ENCODE results near the gene PER2. TPM values are rescaled to one million over a fixed set of nuclear protein-coding genes. Genes with fewer than 3 reads are reported as not detected.

Gene PER2
- total RNA-seq, 2 donors from 2014 or later: 5.2 to 9.4 TPM

DNA sequence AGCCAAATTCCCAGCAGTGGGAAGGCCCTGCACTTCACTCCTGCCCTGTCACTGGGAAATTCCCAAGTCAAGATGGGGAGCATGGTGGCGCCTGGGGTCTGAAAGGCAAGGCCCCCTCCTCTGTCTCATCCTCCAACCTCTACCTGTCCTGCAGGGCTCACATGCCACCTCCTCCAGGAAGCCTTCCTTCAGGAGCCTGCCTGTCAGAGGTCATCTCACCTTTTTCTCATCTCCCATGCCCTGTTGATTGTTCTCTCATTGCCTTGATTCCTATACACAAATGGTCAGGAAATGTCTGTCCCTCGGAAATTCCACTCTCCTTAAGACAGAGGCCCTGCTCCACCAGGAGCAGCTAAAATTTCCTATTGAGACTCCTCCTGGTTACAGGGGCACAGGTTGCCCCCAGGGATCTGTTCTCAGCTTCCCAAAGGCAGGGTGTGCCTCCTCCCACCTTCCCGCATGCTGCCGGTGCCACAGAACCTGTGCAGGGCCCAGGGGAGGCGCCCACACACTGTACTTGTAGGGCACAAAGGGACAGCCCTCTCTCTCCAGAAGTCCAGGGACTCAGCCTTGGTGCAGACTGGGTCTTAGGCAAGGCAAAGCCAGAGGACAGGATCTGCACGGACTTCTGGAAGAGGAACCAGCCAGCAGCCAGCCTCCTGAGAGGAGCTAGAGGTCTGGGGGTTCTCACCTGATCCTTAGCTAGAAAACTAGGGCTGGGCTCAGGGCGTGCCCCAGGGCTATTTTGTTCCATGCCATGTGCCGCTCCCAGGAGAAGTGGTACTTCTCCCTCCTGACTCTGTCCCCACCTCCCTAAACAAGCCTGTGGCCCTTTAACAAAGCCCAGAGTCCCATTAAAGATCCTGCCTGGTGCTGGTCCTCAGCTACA is 61.5 kb downstream of the PER2 start:
- H3K27ac ChIP-seq: no peak overlapping the region
- no peaks in the 10 kb centered on the region for H3K9me3 ChIP-seq
- no peak for DNase-seq (ENCODE audit: low spot score)
- no peak overlapping the region for H3K4me3 ChIP-seq
- peaks cover 0 to 13% of the 10 kb centered on the region in 2 donors for H3K4me1 ChIP-seq
- TF ChIP-seq, protein P1, sequence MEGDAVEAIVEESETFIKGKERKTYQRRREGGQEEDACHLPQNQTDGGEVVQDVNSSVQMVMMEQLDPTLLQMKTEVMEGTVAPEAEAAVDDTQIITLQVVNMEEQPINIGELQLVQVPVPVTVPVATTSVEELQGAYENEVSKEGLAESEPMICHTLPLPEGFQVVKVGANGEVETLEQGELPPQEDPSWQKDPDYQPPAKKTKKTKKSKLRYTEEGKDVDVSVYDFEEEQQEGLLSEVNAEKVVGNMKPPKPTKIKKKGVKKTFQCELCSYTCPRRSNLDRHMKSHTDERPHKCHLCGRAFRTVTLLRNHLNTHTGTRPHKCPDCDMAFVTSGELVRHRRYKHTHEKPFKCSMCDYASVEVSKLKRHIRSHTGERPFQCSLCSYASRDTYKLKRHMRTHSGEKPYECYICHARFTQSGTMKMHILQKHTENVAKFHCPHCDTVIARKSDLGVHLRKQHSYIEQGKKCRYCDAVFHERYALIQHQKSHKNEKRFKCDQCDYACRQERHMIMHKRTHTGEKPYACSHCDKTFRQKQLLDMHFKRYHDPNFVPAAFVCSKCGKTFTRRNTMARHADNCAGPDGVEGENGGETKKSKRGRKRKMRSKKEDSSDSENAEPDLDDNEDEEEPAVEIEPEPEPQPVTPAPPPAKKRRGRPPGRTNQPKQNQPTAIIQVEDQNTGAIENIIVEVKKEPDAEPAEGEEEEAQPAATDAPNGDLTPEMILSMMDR (IDR thresholded peaks at IDR 0.05): no peak
- no peaks in the 10 kb centered on the region for H3K36me3 ChIP-seq
- H3K27me3 ChIP-seq: no peaks in the 10 kb centered on the region

DNA sequence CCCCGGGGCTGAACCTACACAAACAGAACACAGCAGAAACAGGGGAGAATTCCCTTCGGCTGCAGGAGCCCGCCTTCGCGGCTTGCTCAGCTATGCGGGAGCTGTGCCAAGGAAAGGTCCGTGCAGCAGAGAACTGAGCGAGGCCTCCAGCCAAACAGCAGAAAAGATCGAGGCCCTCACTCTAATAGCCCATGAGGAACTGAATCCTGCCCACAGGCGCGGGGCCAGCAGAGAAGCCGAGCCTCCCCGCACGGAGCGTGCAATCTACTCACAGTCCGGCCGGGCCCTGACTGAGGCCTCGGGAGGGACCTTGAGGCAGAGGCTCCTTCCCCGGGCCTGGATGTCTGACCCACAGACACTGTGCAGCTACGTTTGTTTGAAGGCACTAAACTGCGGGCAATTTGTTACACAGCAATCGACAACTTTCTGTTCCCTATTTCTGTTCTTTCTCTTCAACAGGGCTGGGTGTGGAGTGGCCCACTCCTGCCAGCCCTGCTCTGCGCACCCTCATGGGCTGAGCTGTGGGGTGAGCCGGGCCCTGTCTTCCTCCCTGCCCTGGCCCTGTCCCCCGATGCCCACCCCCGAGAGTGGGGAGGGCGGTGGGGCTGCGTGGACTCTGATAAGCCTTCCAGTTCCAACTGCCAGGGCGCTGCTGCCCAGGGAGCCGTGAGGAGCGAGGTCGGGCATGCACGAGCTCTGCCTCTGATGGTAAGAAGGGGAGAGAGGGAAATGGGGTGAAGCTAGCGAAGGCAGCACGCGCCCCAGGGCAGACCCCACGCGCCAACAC is 62.3 kb downstream of the PER2 start:
- no peak overlapping the region for H3K4me3 ChIP-seq
- DNase-seq (ENCODE audit: low spot score): no peak
- H3K27ac ChIP-seq: no peak overlapping the region
- peaks cover 0 to 10% of the 10 kb centered on the region in 2 donors for H3K4me1 ChIP-seq
- no peaks in the 10 kb centered on the region for H3K36me3 ChIP-seq
- TF ChIP-seq, protein P1 (IDR thresholded peaks at IDR 0.05): no peak
- H3K27me3 ChIP-seq: no peaks in the 10 kb centered on the region
- no peaks in the 10 kb centered on the region for H3K9me3 ChIP-seq

DNA sequence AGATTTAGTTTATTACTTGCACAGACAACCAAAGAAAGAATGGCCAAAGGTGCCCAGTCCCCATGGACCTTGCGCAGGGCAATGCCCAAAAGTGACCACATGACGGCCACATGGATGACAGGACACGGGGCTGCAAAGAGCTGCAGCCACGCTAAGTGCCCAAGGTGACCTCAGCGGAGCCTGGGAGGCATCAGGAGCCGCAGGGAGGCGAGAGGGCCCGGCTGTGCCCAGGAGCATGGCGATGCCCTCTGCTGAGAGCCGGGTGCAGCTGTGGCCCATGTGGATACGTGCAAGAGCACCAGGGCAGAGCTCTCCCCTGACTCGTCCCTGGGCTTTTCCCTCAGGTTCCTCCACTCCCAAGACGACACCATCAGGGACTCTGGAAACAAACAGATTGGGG is 63.3 kb downstream of the PER2 start:
- H3K27ac ChIP-seq: no peak overlapping the region
- TF ChIP-seq, protein P1 (IDR thresholded peaks at IDR 0.05): no peak

DNA sequence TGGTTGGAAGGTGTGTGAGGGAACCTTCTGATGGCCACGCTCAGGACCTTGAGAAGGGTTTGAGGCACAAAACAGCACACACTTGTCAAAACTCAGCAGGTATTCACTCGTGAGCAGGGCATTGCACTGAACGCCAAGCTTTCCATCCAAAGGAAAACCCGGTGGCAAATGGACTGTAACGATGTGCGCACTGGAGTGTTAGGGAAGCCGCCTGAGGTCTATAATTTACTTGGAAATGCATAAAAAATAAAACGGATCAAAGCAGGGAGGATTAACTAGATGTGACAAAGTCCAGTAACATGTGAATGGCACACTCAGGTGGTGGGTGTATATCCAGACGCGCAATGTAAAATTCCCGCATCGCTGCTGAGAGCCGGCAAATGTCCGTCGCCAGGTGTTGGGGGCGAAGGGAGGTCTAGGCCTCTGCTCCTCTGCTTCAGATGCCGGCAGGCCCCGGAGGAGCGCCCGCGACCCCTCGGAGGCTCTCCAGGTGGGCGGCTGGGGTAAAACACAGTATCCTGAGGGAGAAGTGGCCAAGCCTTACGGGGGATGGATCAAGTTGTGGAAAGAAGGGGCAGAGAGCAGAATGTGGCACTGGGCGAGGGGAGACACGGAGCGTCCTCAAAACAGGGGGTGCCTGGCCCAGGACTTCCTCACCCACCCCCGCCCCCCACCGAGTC is 63.9 kb downstream of the PER2 start:
- H3K27me3 ChIP-seq: no peaks in the 10 kb centered on the region
- no peak overlapping the region for H3K27ac ChIP-seq
- no peaks in the 10 kb centered on the region for H3K9me3 ChIP-seq
- H3K4me1 ChIP-seq: peaks cover 0 to 6% of the 10 kb centered on the region in 2 donors
- no peak for DNase-seq (ENCODE audit: low spot score)
- TF ChIP-seq, protein P1 (IDR thresholded peaks at IDR 0.05): no peak
- H3K36me3 ChIP-seq: no peaks in the 10 kb centered on the region
- H3K4me3 ChIP-seq: no peak overlapping the region

More for the DNA sequence above, 63.3 kb downstream of the PER2 start:
- H3K27me3 ChIP-seq: no peaks in the 10 kb centered on the region
- H3K9me3 ChIP-seq: no peaks in the 10 kb centered on the region
- peaks cover 0 to 6% of the 10 kb centered on the region in 2 donors for H3K4me1 ChIP-seq
- H3K4me3 ChIP-seq: no peak overlapping the region
- no peaks in the 10 kb centered on the region for H3K36me3 ChIP-seq
- no peak for DNase-seq (ENCODE audit: low spot score)

DNA sequence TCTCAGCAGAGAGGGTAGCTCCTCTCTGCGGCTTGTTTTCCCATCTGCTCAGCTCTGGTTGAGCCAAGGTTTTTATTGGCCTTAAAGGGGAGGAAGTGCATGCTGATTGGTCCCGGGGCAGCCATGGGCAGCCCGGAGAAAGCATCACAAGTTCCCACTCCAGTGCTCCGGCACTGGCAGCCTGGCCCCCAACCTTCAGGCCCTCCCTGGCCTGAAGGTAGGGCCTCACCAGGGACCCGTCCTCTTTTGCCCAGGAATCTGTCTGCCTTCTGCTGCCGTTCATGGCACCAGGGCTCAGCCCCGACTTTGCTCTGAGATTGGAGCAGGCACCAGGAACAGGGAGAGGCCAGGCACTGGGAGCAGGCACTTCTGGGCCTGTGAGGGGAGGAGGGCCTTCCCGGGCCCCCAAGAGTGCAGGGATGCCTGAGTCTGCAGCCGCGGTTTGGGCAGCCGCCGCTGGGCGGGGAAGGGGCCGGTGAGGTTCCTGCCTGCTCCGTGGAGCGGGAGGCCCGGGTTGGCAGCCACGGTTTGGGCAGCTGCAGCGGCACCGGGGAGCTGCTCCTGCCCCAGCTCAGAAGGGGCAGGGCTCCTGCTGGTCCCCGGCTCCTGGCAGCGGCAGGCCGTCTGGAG is 67.4 kb downstream of the PER2 start:
- TF ChIP-seq, protein P1 (IDR thresholded peaks at IDR 0.05): no peak
- H3K36me3 ChIP-seq: no peaks in the 10 kb centered on the region
- H3K4me3 ChIP-seq: peak overlapping the region in 1 of 2 donors; percentile 5
- no peaks in the 10 kb centered on the region for H3K9me3 ChIP-seq
- peaks cover 0 to 6% of the 10 kb centered on the region in 2 donors for H3K4me1 ChIP-seq
- H3K27me3 ChIP-seq: no peaks in the 10 kb centered on the region
- H3K27ac ChIP-seq: no peak overlapping the region
- no peak for DNase-seq (ENCODE audit: low spot score)

All from right atrium auricular region (tissue), 2 donors.